IMR-90 (cell line): Measurements from ENCODE around the gene CDK14. TPM values are rescaled to one million over a fixed set of nuclear protein-coding genes. Genes with fewer than 3 reads are reported as not detected.

Experiments
- ATAC-seq: fragments of 200-7000 bp; cut with Tn5 transposase; 2 replicates; pipeline ENCODE4 v1.9.1; 2020; ENCODE audit warnings: low read depth, mild to moderate bottlenecking, moderate library complexity
- BruUV-seq: library from RNA; stranded (reverse); fragments of 400-500 nt; replicated peaks from 2 replicates; lab custom pipeline; 2021; lab: Mats Ljungman, UMichigan
- CTCF ChIA-PET: fragments of 300-600 bp; formaldehyde crosslinking; extraction: SDS; loops from one replicate; lab custom pipeline; 2021; ENCODE audit warnings: antibody characterized with exemption; lab: Yijun Ruan, JAX
- POLR2A ChIA-PET: fragments of 300-600 bp; sonication (Branson Sonifier 250); formaldehyde crosslinking; loops from one replicate; lab custom pipeline; 2022; ENCODE audit warnings: antibody characterized with exemption; ENCODE audit not compliant: unreplicated experiment; lab: Charles Lee
- DNase-seq: peaks from one replicate; pipeline ENCODE4 v3.0.0; 2013
- H2AFZ ChIP-seq: replicated peaks from 2 replicates; pipeline ENCODE3; 2013; ENCODE audit warnings: low read length, mild to moderate bottlenecking; ENCODE audit not compliant: poor library complexity
- H2AK5ac ChIP-seq: 2 replicates; pipeline ENCODE4 v1.6.1; 2013; ENCODE audit warnings: low read depth, low read length, inconsistent platforms
- H2AK9ac ChIP-seq: replicated peaks from 2 replicates; pipeline ENCODE3; 2013; ENCODE audit warnings: mild to moderate bottlenecking, low read depth, low read length, moderate library complexity; ENCODE audit not compliant: poor library complexity
- H2BK120ac ChIP-seq: 2 replicates; pipeline ENCODE4 v1.6.1; 2013; ENCODE audit warnings: low read depth, low read length, inconsistent platforms
- H2BK15ac ChIP-seq: 3 replicates; pipeline ENCODE4 v1.6.1; 2013; ENCODE audit warnings: low read depth, low read length, inconsistent platforms
- H2BK20ac ChIP-seq: 2 replicates; pipeline ENCODE4 v1.6.1; 2013; ENCODE audit warnings: low read depth, mild to moderate bottlenecking, inconsistent platforms, low read length, moderate library complexity
- H2BK5ac ChIP-seq: 2 replicates; pipeline ENCODE4 v1.6.1; 2013; ENCODE audit warnings: mild to moderate bottlenecking, low read depth, low read length, inconsistent platforms; ENCODE audit not compliant: poor library complexity, severe bottlenecking
- H3K14ac ChIP-seq: replicated peaks from 2 replicates; pipeline ENCODE4 v1.6.1; 2013; ENCODE audit warnings: low read depth, low read length, inconsistent platforms
- H3K18ac ChIP-seq: 2 replicates; pipeline ENCODE4 v1.6.1; 2013; ENCODE audit warnings: low read depth, low read length, control low read depth
- H3K23ac ChIP-seq: 2 replicates; pipeline ENCODE4 v1.6.1; 2013; ENCODE audit warnings: low read depth, low read length, inconsistent platforms
- H3K27ac ChIP-seq: 2 replicates; pipeline ENCODE4 v1.5.1; 2013; ENCODE audit warnings: mild to moderate bottlenecking, control low read depth, low read length; ENCODE audit not compliant: insufficient read depth
- H3K27me3 ChIP-seq: 2 replicates; pipeline ENCODE4 v1.6.1; 2013; ENCODE audit warnings: low read length; ENCODE audit not compliant: control insufficient read depth, insufficient read depth
- H3K36me3 ChIP-seq: 2 replicates; pipeline ENCODE4 v1.6.1; 2013; ENCODE audit warnings: low read length, mixed read lengths; ENCODE audit not compliant: control insufficient read depth, insufficient read depth
- H3K4ac ChIP-seq: 2 replicates; pipeline ENCODE4 v1.6.1; 2013; ENCODE audit warnings: low read depth, low read length, inconsistent platforms
- H3K4me1 ChIP-seq: 2 replicates; pipeline ENCODE4 v1.6.1; 2013; ENCODE audit warnings: low read length, mixed read lengths; ENCODE audit not compliant: control insufficient read depth, insufficient read depth
- H3K4me2 ChIP-seq: 2 replicates; pipeline ENCODE4 v1.6.1; 2013; ENCODE audit warnings: low read depth, mild to moderate bottlenecking, control low read depth, low read length, moderate library complexity
- H3K4me3 ChIP-seq: 2 replicates; pipeline ENCODE4 v1.5.1; 2013; ENCODE audit warnings: low read depth, mild to moderate bottlenecking, control low read depth, low read length, moderate library complexity; ENCODE audit not compliant: insufficient read depth
- H3K56ac ChIP-seq: 2 replicates; pipeline ENCODE4 v1.6.1; 2013; ENCODE audit warnings: low read length, inconsistent platforms; ENCODE audit not compliant: insufficient read depth; ENCODE audit errors: extremely low read depth
- H3K79me1 ChIP-seq, 2 experiments: 2 replicates each; pipeline ENCODE4 v1.6.1; 2013; ENCODE audit warnings: low read length in 2 of 2, inconsistent platforms in 1 of 2, low read depth in 1 of 2
- H3K9ac ChIP-seq: 2 replicates; pipeline ENCODE4 v1.6.1; 2013; ENCODE audit warnings: low read depth, low read length, control low read depth
- H3K9me1 ChIP-seq: 2 replicates; pipeline ENCODE4 v1.6.1; 2013; ENCODE audit warnings: low read length, inconsistent platforms; ENCODE audit not compliant: insufficient read depth
- H3K9me3 ChIP-seq: 2 replicates; pipeline ENCODE4 v1.6.1; 2013; ENCODE audit warnings: low read length; ENCODE audit not compliant: control insufficient read depth, insufficient read depth
- H4K20me1 ChIP-seq: 2 replicates; pipeline ENCODE4 v1.6.1; 2013; ENCODE audit warnings: low read length, inconsistent platforms; ENCODE audit not compliant: insufficient read depth
- H4K5ac ChIP-seq: 2 replicates; pipeline ENCODE4 v1.6.1; 2013; ENCODE audit warnings: mild to moderate bottlenecking, low read depth, low read length, control low read depth
- H4K8ac ChIP-seq, 2 experiments: 2 replicates each; pipeline ENCODE4 v1.6.1; 2013; ENCODE audit warnings: low read depth in 2 of 2, low read length in 2 of 2, control low read depth in 1 of 2, inconsistent platforms in 1 of 2
- H4K91ac ChIP-seq: 2 replicates; pipeline ENCODE4 v1.6.1; 2013; ENCODE audit warnings: low read depth, low read length, inconsistent platforms; ENCODE audit not compliant: insufficient read depth
- CEBPB ChIP-seq: IDR thresholded peaks from 2 replicates; pipeline ENCODE4 v1.6.1; 2012; ENCODE audit warnings: low read depth, low read length, improper control_type of control experiment
- CHD1 ChIP-seq: IDR thresholded peaks from 2 replicates; pipeline ENCODE4 v1.6.1; 2012; ENCODE audit warnings: low read depth, low read length, improper control_type of control experiment
- CTCF ChIP-seq: conservative IDR thresholded peaks from 2 replicates; pipeline ENCODE4 v1.5.1; 2012; ENCODE audit warnings: mild to moderate bottlenecking, low read depth, low read length, improper control_type of control experiment
- ELK1 ChIP-seq: fragments of 150-350 bp; IDR thresholded peaks from 2 replicates; pipeline ENCODE4 v1.6.1; 2016; ENCODE audit warnings: low read depth, mild to moderate bottlenecking, low read length, moderate library complexity, borderline replicate concordance
- FOS ChIP-seq: fragments of 150-350 bp; IDR thresholded peaks from 2 replicates; pipeline ENCODE4 v1.6.1; 2016; ENCODE audit warnings: low read depth, low read length
- MAFK ChIP-seq: IDR thresholded peaks from 2 replicates; pipeline ENCODE4 v1.6.1; 2012; ENCODE audit warnings: low read depth, low read length, improper control_type of control experiment
- POLR2A ChIP-seq: IDR thresholded peaks from 2 replicates; pipeline ENCODE4 v1.6.1; 2012; ENCODE audit warnings: mild to moderate bottlenecking, low read depth, low read length
- RAD21 ChIP-seq: IDR thresholded peaks from 2 replicates; pipeline ENCODE4 v1.6.1; 2012; ENCODE audit warnings: low read length, improper control_type of control experiment
- RCOR1 ChIP-seq: IDR thresholded peaks from 2 replicates; pipeline ENCODE4 v1.6.1; 2012; ENCODE audit warnings: mild to moderate bottlenecking, low read length, improper control_type of control experiment; ENCODE audit not compliant: insufficient replicate concordance
- SMC3 ChIP-seq: fragments of 150-350 bp; IDR thresholded peaks from 2 replicates; pipeline ENCODE4 v1.6.1; 2016; ENCODE audit warnings: low read depth, mild to moderate bottlenecking, antibody characterized with exemption, low read length, moderate library complexity
- WGBS, 2 experiments: methylation state at CpG; one replicate each; pipeline versions ENCODE4 v1.1.5 to v1.1.7; 2013; ENCODE audit warnings: missing lambda C conversion rate in 2 of 2; ENCODE audit not compliant: insufficient read length in 1 of 2; ENCODE audit errors: extremely low coverage in 2 of 2; 5-methylcytosine and 5-hydroxymethylcytosine counted together
- dilution Hi-C: fragments of 300-500 bp; cut with HindIII; formaldehyde crosslinking; loops from one replicate; pipeline ENCODE4 v1.14.3; 2018; ENCODE audit warnings: low sequenced_read_pairs; ENCODE audit not compliant: unreplicated experiment
- in situ Hi-C: fragments of 300-500 bp; cut with MboI; formaldehyde crosslinking; loops from 3 replicates; pipeline ENCODE4 v1.14.3; 2019; ENCODE audit warnings: low sequenced_read_pairs, inconsistent platforms, mixed read lengths
- intact Hi-C: fragments of 100-400 bp; cut with micrococcal nuclease; formaldehyde crosslinking; loops from 2 replicates; pipeline ENCODE4 v1.10.0; 2022
- polyA plus RNA-seq, 3 experiments: library from polyadenylated mRNA; depleted of rRNA; stranded (reverse); fragments of >200 nt; gene quantifications; 2 replicates each; pipeline ENCODE4 v1.2.3, GENCODE V29; 2012; ENCODE audit warnings: low replicate concordance in 1 of 3
- total RNA-seq: library from RNA; depleted of rRNA; stranded (reverse); fragments of >200 nt; gene quantifications from 2 replicates; pipeline ENCODE4 v1.2.3, GENCODE V29; 2012

Gene CDK14
- total and polyA plus RNA-seq, 2 of the 4 experiments (the other 2 are of a cell fraction): 10.1 to 29.6 TPM

- CTCF ChIA-PET: interaction anchor here (1.4 kb wide), 1 partner anchor 9 kb away, joined by 6 read pairs; no protein-coding TSS in a partner anchor
- no TSS peak for BruUV-seq
- TF ChIP-seq SMC3 (no peak), CHD1 (no peak), POLR2A (no peak), RCOR1 (no peak), ELK1 (no peak), RAD21 (no peak), CEBPB (no peak), MAFK (no peak), FOS (no peak), CTCF (no peak)
These were observed 484.2 kb downstream of the CDK14 start for GRCh38 chr7:91080351-91080750.

More at GRCh38 chr7:91080351-91080750, 484.2 kb downstream of the CDK14 start:
- no peak overlapping the region for H4K91ac ChIP-seq
- H3K27me3 ChIP-seq: no peaks in the 10 kb centered on the region
- H4K20me1 ChIP-seq: no peaks in the 10 kb centered on the region
- no peak overlapping the region for H2BK15ac ChIP-seq
- no peaks in the 10 kb centered on the region; a peak in 1 of 4 replicates for H3K79me1 ChIP-seq
- H3K23ac ChIP-seq: no peak overlapping the region
- 0 out of 2 replicates have a peak, but pooled peaks cover 1% of the 10 kb centered on the region for H3K36me3 ChIP-seq
- H3K14ac ChIP-seq: no peak overlapping the region
- H3K18ac ChIP-seq: no peak overlapping the region
- H4K5ac ChIP-seq: no peak overlapping the region
- peaks cover 9% of the 10 kb centered on the region; the same call in 1 of the 2 replicates for H3K9me1 ChIP-seq
- H2AK5ac ChIP-seq: no peak overlapping the region
- POLR2A ChIA-PET: no interaction called here
- H4K8ac ChIP-seq: no peak overlapping the region
- in situ Hi-C loops: loop anchor here (10.0 to 25.0 kb wide), 3 partner anchors 532 to 794 kb away; no protein-coding TSS in a partner anchor
- H3K4me2 ChIP-seq: no peak overlapping the region
- 0 out of 2 replicates have a peak, but pooled peaks cover 2% of the 10 kb centered on the region for H3K4me1 ChIP-seq
- no peak overlapping the region for H3K9ac ChIP-seq
- no peak overlapping the region for H3K56ac ChIP-seq
- no peak overlapping the region for H3K4ac ChIP-seq
- H3K9me3 ChIP-seq: no peaks in the 10 kb centered on the region
- DNase-seq (no peak), ATAC-seq (no peak)
- intact Hi-C loops: loop anchor here (5.0 to 10.0 kb wide), 6 partner anchors 304 to 864 kb away; partner anchors contain the start of gene AKAP9
- no peak overlapping the region for H3K27ac ChIP-seq
- H2BK5ac ChIP-seq: no peak overlapping the region
- no peak overlapping the region for H3K4me3 ChIP-seq
- dilution Hi-C loops: no loop called here
- no CpG with 5 or more reads among the region's 3 CpGs for WGBS, 2 experiments
- no peak overlapping the region for H2AK9ac ChIP-seq
- H2AFZ ChIP-seq: no peak overlapping the region
- no peak overlapping the region for H2BK120ac ChIP-seq
- no peak overlapping the region for H2BK20ac ChIP-seq
